Fibroblast of lung (primary cell): ENCODE measurements around the gene NEDD4L. TPM values are rescaled to one million over a fixed set of nuclear protein-coding genes. Genes with fewer than 3 reads are reported as not detected.

Experiments
- DNase-seq, 2 donors: peaks; one replicate each; pipeline versions ENCODE4 v3.0.0 to v3.0.0-alpha.2; 2010; ENCODE audit warnings: low read depth in 2 of 2
- H2AFZ ChIP-seq: 2 replicates; pipeline ENCODE4 v1.5.1; 2012; ENCODE audit warnings: low read length, control low read depth, inconsistent platforms
- H3K27ac ChIP-seq: 2 replicates; pipeline ENCODE4 v1.5.1; 2011; ENCODE audit warnings: low read length, control low read depth; ENCODE audit not compliant: insufficient read depth
- H3K27me3 ChIP-seq: 2 replicates; pipeline ENCODE4 v1.5.1; 2011; ENCODE audit warnings: mild to moderate bottlenecking, low read length; ENCODE audit not compliant: control insufficient read depth, insufficient read depth
- H3K36me3 ChIP-seq: 2 replicates; pipeline ENCODE4 v1.5.1; 2011; ENCODE audit warnings: low read length; ENCODE audit not compliant: control insufficient read depth, insufficient read depth
- H3K4me1 ChIP-seq: 2 replicates; pipeline ENCODE4 v1.5.1; 2011; ENCODE audit warnings: low read length; ENCODE audit not compliant: control insufficient read depth, insufficient read depth; ENCODE audit errors: extremely low read depth
- H3K4me2 ChIP-seq: 2 replicates; pipeline ENCODE4 v1.5.1; 2011; ENCODE audit warnings: low read length, control low read depth; ENCODE audit not compliant: insufficient read depth; ENCODE audit errors: extremely low read depth
- H3K4me3 ChIP-seq, 4 experiments: fragments of 200-600 bp in 1 of 4; sonication (generic) in 1 of 4; replicated peaks in 1 of 4; 2 replicates each; pipeline ENCODE4 v1.5.1; 2011 to 2016; ENCODE audit warnings: low read length in 4 of 4, low read depth in 3 of 4, mild to moderate bottlenecking in 3 of 4, control low read depth in 2 of 4, inconsistent platforms in 1 of 4, mixed read lengths in 1 of 4; ENCODE audit not compliant: insufficient read depth in 1 of 4; ENCODE audit errors: control extremely low read depth in 1 of 4
- H3K79me2 ChIP-seq: 2 replicates; pipeline ENCODE4 v1.5.1; 2012; ENCODE audit warnings: mild to moderate bottlenecking, low read length, inconsistent platforms; ENCODE audit not compliant: control insufficient read depth, insufficient read depth
- H3K9ac ChIP-seq: 2 replicates; pipeline ENCODE4 v1.5.1; 2011; ENCODE audit warnings: mild to moderate bottlenecking, low read length, control low read depth; ENCODE audit not compliant: insufficient read depth
- H3K9me3 ChIP-seq: 2 replicates; pipeline ENCODE4 v1.5.1; 2012; ENCODE audit warnings: low read depth, low read length; ENCODE audit not compliant: control insufficient read depth, insufficient read depth
- H4K20me1 ChIP-seq: 2 replicates; pipeline ENCODE4 v1.5.1; 2011; ENCODE audit warnings: low read length; ENCODE audit not compliant: control insufficient read depth, insufficient read depth; ENCODE audit errors: extremely low read depth
- EZH2 ChIP-seq: IDR thresholded peaks from 2 replicates; pipeline ENCODE4 v1.5.1; 2012; ENCODE audit warnings: low read length, control low read depth, mild to moderate bottlenecking; ENCODE audit errors: missing control alignments
- polyA plus RNA-seq, 2 donors: library from polyadenylated mRNA; depleted of rRNA in 1 of 2; stranded (reverse) in 1 of 2; unstranded in 1 of 2; fragments of >200 nt; gene quantifications; 2 replicates each; pipeline ENCODE4 v1.2.1, GENCODE V29; 2011 to 2012; ENCODE audit warnings: missing spikeins in 1 of 2
- total RNA-seq: library from RNA; depleted of rRNA; stranded (reverse); fragments of >200 nt; gene quantifications from 2 replicates; pipeline ENCODE4 v1.2.1, GENCODE V29; 2014
- TF ChIP-seq, protein P1 (sequence below), 2 donors: IDR thresholded peaks in 1 of 2; conservative IDR thresholded peaks in 1 of 2; 1 replicate in 1 of 2; 2 replicates in 1 of 2; pipeline ENCODE4 v1.5.1; 2011 to 2012; ENCODE audit warnings: low read length in 2 of 2, control low read depth in 1 of 2, inconsistent platforms in 1 of 2, low read depth in 1 of 2, mild to moderate bottlenecking in 1 of 2

Gene NEDD4L
- total and polyA plus RNA-seq, 2 donors (not counting 1 experiment from before 2014, with no cell fraction given) = 5.5 to 18.7 TPM

DNA sequence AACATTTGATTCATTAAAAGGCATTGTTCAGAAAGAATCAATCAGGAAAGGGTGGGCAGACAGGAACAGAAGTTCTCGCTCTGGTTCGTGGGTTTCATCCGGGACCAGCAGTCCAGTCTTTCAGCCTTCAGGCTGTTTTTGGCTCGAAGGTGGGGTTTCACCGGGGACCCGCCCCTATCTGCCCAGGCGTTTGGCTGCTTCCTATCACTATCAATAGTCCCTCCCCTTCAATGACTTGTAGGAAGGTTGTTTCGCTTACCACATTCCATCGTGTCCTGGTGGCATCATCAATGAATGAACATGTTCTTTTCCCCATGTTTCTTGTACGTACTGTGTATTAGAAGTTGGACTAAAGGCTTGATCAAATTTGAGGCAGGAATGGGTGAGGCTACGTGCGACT lies 130.3 kb downstream of the NEDD4L start:
- H3K36me3 ChIP-seq = no peaks in the 10 kb centered on the region
- H3K27me3 ChIP-seq = peaks cover 3% of the 10 kb centered on the region
- H3K9me3 ChIP-seq = no peaks in the 10 kb centered on the region
- TF ChIP-seq, protein P1, sequence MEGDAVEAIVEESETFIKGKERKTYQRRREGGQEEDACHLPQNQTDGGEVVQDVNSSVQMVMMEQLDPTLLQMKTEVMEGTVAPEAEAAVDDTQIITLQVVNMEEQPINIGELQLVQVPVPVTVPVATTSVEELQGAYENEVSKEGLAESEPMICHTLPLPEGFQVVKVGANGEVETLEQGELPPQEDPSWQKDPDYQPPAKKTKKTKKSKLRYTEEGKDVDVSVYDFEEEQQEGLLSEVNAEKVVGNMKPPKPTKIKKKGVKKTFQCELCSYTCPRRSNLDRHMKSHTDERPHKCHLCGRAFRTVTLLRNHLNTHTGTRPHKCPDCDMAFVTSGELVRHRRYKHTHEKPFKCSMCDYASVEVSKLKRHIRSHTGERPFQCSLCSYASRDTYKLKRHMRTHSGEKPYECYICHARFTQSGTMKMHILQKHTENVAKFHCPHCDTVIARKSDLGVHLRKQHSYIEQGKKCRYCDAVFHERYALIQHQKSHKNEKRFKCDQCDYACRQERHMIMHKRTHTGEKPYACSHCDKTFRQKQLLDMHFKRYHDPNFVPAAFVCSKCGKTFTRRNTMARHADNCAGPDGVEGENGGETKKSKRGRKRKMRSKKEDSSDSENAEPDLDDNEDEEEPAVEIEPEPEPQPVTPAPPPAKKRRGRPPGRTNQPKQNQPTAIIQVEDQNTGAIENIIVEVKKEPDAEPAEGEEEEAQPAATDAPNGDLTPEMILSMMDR (conservative IDR thresholded peaks at IDR 0.05 in 1 of 2, IDR thresholded peaks at IDR 0.05 in 1 of 2; ENCODE audit: low read depth in 1 of 2, low read length in 2 of 2) = no peak
- no peak for TF ChIP-seq EZH2
- no peaks in the 10 kb centered on the region for H4K20me1 ChIP-seq
- H2AFZ ChIP-seq = no peak overlapping the region
- H3K9ac ChIP-seq = no peak overlapping the region
- no peaks in the 10 kb centered on the region for H3K79me2 ChIP-seq
- peaks cover 7% of the 10 kb centered on the region for H3K4me1 ChIP-seq
- no peak overlapping the region for H3K27ac ChIP-seq
- no peak overlapping the region for H3K4me3 ChIP-seq
- no peak overlapping the region for H3K4me2 ChIP-seq
- DNase-seq = no peak

DNA sequence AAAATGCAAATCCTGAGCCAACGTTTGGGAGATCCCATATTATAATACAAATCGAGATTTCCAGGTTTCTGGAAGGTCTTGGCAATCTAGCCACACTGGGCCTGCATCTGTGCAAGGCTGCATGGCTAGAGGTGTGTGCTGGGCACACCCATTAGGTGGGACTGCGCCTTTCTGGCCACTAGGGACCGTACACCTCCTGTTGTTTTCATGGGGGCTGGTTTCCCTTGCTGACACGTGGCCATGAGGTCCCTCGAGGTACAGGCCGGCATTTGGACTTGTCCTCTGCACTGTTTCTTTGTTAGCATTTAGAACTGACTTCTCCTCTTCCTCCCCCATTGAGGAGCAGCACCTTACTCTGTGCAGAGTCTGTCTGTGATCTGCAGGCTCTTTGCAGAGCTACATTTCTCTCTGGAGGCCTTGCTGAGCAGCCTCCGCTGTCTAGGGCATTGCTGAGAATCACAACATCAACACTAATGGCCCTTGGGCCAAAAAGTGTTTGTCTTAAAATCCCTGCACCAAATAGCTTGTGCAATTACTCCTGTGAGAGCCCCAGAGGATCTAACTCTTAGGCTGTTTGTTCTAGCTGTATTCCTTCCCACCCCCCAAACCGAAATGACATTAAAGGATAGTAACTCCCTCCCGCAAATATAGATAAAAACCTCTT lies 131.2 kb downstream of the NEDD4L start:
- no peaks in the 10 kb centered on the region for H3K79me2 ChIP-seq
- peaks cover 3% of the 10 kb centered on the region for H3K27me3 ChIP-seq
- TF ChIP-seq EZH2 = no peak
- H4K20me1 ChIP-seq = no peaks in the 10 kb centered on the region
- H3K36me3 ChIP-seq = no peaks in the 10 kb centered on the region
- no peaks in the 10 kb centered on the region for H3K9me3 ChIP-seq
- no peak overlapping the region for H3K9ac ChIP-seq
- H3K4me2 ChIP-seq = no peak overlapping the region
- no peak overlapping the region for H3K4me3 ChIP-seq
- H3K27ac ChIP-seq = no peak overlapping the region
- no peak for DNase-seq
- H2AFZ ChIP-seq = no peak overlapping the region
- peaks cover 7% of the 10 kb centered on the region for H3K4me1 ChIP-seq

DNA sequence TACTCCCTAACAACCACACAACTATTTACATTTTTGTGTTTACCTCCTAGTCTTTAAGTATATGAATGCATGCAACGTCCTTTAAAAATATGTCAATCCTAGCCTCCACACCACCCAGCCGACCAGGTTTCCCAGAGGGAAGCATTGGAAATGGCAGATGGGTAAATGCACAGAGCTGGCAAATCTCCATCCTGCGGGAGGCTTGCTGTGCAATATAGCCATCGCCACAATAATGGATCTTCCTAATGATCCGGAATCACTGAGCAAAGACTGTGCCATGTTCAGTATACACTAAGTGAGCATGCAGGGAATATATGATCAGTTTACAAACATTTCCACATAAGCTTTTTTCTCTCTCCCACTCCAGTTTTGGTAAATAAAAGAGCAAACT lies 131.8 kb downstream of the NEDD4L start:
- Histone ChIP-seq H3K4me2 (no peak overlapping the region), H3K4me1 (peaks cover 7% of the 10 kb centered on the region), H3K4me3 (no peak overlapping the region), H4K20me1 (no peaks in the 10 kb centered on the region), H3K27me3 (peaks cover 3% of the 10 kb centered on the region), H3K27ac (no peak overlapping the region), H3K9ac (no peak overlapping the region), H2AFZ (no peak overlapping the region), H3K79me2 (no peaks in the 10 kb centered on the region), H3K36me3 (no peaks in the 10 kb centered on the region), H3K9me3 (no peaks in the 10 kb centered on the region)
- no peak for DNase-seq
- TF ChIP-seq, protein P1 (conservative IDR thresholded peaks at IDR 0.05 in 1 of 2, IDR thresholded peaks at IDR 0.05 in 1 of 2; ENCODE audit: low read depth in 1 of 2, low read length in 2 of 2) = no peak
- no peak for TF ChIP-seq EZH2
